ENCODE results near the gene KRT20. TPM values are rescaled to one million over a fixed set of nuclear protein-coding genes. Genes with fewer than 3 reads are reported as not detected.
A peak's percentile ranks its signal among the peaks of the same experiment; 100 is the strongest.

The KRT20 gene
- total and polyA plus RNA-seq, 2 of the 4 experiments (the other 2 are of a cell fraction), result not detected

GRCh38 chr17:40900809-40901356, 15.8 kb upstream of the KRT20 start:
- intact Hi-C loops (cut with micrococcal nuclease), result no loop called here
- Histone ChIP-seq H3K36me3 (ENCODE audit: control insufficient read depth, insufficient read depth, low read length) (no peaks in the 10 kb centered on the region), H3K23ac (ENCODE audit: low read depth, low read length) (0 out of 2 replicates have a peak overlapping the region, but pooled peaks have one; percentile 8), H2BK5ac (ENCODE audit: low read depth, low read length, poor library complexity, severe bottlenecking) (no peak overlapping the region), H3K9me3 (ENCODE audit: control insufficient read depth, insufficient read depth, low read length) (no peaks in the 10 kb centered on the region), H3K9ac (ENCODE audit: low read depth, low read length) (no peak overlapping the region), H3K4me3 (ENCODE audit: insufficient read depth, low read depth, low read length) (no peak overlapping the region), H3K56ac (ENCODE audit: extremely low read depth, insufficient read depth, low read length) (no peak overlapping the region), H2AK5ac (ENCODE audit: low read depth, low read length) (peak overlapping the region; percentile 65; the same call in 1 of the 2 replicates), H4K8ac (ENCODE audit: low read depth in 2 of 2, low read length in 2 of 2) (no peak overlapping the region), H4K20me1 (ENCODE audit: insufficient read depth, low read length) (no peaks in the 10 kb centered on the region), H4K91ac (ENCODE audit: insufficient read depth, low read depth, low read length) (no peak overlapping the region; the same call in 1 of the 2 replicates), H3K14ac (replicated peaks; ENCODE audit: low read depth, low read length) (no peak overlapping the region), H2BK20ac (ENCODE audit: low read depth, low read length) (peak overlapping the region; percentile 42), H2AFZ (replicated peaks; ENCODE audit: low read length, poor library complexity) (no peak overlapping the region), H2AK9ac (replicated peaks; ENCODE audit: low read depth, low read length, poor library complexity) (no peak overlapping the region), H3K4me2 (ENCODE audit: low read depth, low read length) (no peak overlapping the region), H3K9me1 (ENCODE audit: insufficient read depth, low read length) (peaks cover 16% of the 10 kb centered on the region; the same call in 1 of the 2 replicates), H3K27me3 (ENCODE audit: control insufficient read depth, insufficient read depth, low read length) (no peaks in the 10 kb centered on the region), H3K79me1 (ENCODE audit: low read depth in 1 of 2, low read length in 2 of 2) (no peaks in the 10 kb centered on the region), H3K27ac (ENCODE audit: insufficient read depth, low read length) (no peak overlapping the region), H3K4me1 (ENCODE audit: control insufficient read depth, insufficient read depth, low read length) (peaks cover 15% of the 10 kb centered on the region), H3K18ac (ENCODE audit: low read depth, low read length) (0 out of 2 replicates have a peak overlapping the region, but pooled peaks have one; percentile 28), H2BK120ac (ENCODE audit: low read depth, low read length) (peak overlapping the region; percentile 46), H4K5ac (ENCODE audit: low read depth, low read length) (0 out of 2 replicates have a peak overlapping the region, but pooled peaks have one; percentile 31), H3K4ac (ENCODE audit: low read depth, low read length) (0 out of 2 replicates have a peak overlapping the region, but pooled peaks have one; percentile 1), H2BK15ac (ENCODE audit: low read depth, low read length) (peak overlapping the region; percentile 38; the same call in 2 of the 3 replicates)
- CTCF ChIA-PET, result no interaction called here
- TF ChIP-seq POLR2A (IDR thresholded peaks at IDR 0.05; ENCODE audit: low read depth, low read length) (no peak), RFX5 (IDR thresholded peaks at IDR 0.05; ENCODE audit: low read depth, low read length) (no peak), CTCF (conservative IDR thresholded peaks at IDR 0.05; ENCODE audit: low read depth, low read length) (no peak), RCOR1 (IDR thresholded peaks at IDR 0.05; ENCODE audit: insufficient replicate concordance, low read length) (no peak), ELK1 (IDR thresholded peaks at IDR 0.05; ENCODE audit: borderline replicate concordance, low read depth, low read length) (no peak), CHD1 (IDR thresholded peaks at IDR 0.05; ENCODE audit: low read depth, low read length) (no peak), FOS (IDR thresholded peaks at IDR 0.05; ENCODE audit: low read depth, low read length) (no peak), MAFK (IDR thresholded peaks at IDR 0.05; ENCODE audit: low read depth, low read length) (no peak), SMC3 (IDR thresholded peaks at IDR 0.05; ENCODE audit: low read depth, low read length) (no peak), MXI1 (IDR thresholded peaks at IDR 0.05; ENCODE audit: borderline replicate concordance, low read depth, low read length) (no peak)
- in situ Hi-C loops (cut with MboI; ENCODE audit: low sequenced_read_pairs), result loop anchor here (5.0 to 10.0 kb wide), 2 partner anchors 44 to 96 kb away; no protein-coding TSS in a partner anchor
- no CpG with 5 or more reads among the region's 5 CpGs for WGBS, 2 experiments (ENCODE audit: extremely low coverage in 2 of 2, insufficient read length in 1 of 2)
- dilution Hi-C loops (cut with HindIII; ENCODE audit: low sequenced_read_pairs, unreplicated experiment), result no loop called here
- POLR2A ChIA-PET (ENCODE audit: unreplicated experiment), result no interaction called here
- no TSS peak for BruUV-seq (replicated peaks)
- DNase-seq (no peak), ATAC-seq (ENCODE audit: low read depth) (no peak)
